Keratinocyte (primary cell): ENCODE measurements around the gene ZBTB20. TPM values are rescaled to one million over a fixed set of nuclear protein-coding genes. Genes with fewer than 3 reads are reported as not detected.

ENCODE experiments used
- DNase-seq: peaks from one replicate; pipeline ENCODE4 v3.0.0-alpha.2; 2011; ENCODE audit warnings: low read depth, missing footprints, low spot score
- FAIRE-seq: peaks from 2 replicates; lab custom pipeline; 2011; peaks lifted over from hg19 to GRCh38; lab: Jason Lieb, UNC
- H2AFZ ChIP-seq: 2 replicates; pipeline ENCODE4 v1.6.0; 2012; ENCODE audit warnings: low read length, control low read depth, inconsistent platforms; ENCODE audit not compliant: control insufficient read depth
- H3K27ac ChIP-seq: 2 replicates; pipeline ENCODE4 v1.5.1; 2011; ENCODE audit warnings: low read length; ENCODE audit not compliant: control insufficient read depth, insufficient read depth
- H3K27me3 ChIP-seq: 3 replicates; pipeline ENCODE4 v1.6.0; 2011; ENCODE audit warnings: low read length; ENCODE audit not compliant: control insufficient read depth, insufficient read depth; ENCODE audit errors: extremely low read depth
- H3K36me3 ChIP-seq, 2 experiments: 2 replicates in 1 of 2; 3 replicates in 1 of 2; pipeline ENCODE4 v1.5.1; 2011; ENCODE audit warnings: low read length in 2 of 2, mild to moderate bottlenecking in 1 of 2; ENCODE audit not compliant: control insufficient read depth in 2 of 2, insufficient read depth in 2 of 2; ENCODE audit errors: extremely low read depth in 1 of 2
- H3K4me1 ChIP-seq: 3 replicates; pipeline ENCODE4 v1.5.1; 2011; ENCODE audit warnings: low read length; ENCODE audit not compliant: control insufficient read depth, insufficient read depth; ENCODE audit errors: extremely low read depth
- H3K4me2 ChIP-seq: 3 replicates; pipeline ENCODE4 v1.6.0; 2011; ENCODE audit warnings: low read depth, low read length; ENCODE audit not compliant: control insufficient read depth, insufficient read depth; ENCODE audit errors: extremely low read depth
- H3K4me3 ChIP-seq, 3 experiments: fragments of 200-600 bp in 1 of 3; sonication (generic) in 1 of 3; 2 replicates in 2 of 3; 3 replicates in 1 of 3; pipeline ENCODE4 v1.5.1; 2011 to 2016; ENCODE audit warnings: low read length in 3 of 3, mild to moderate bottlenecking in 3 of 3, control low read depth in 2 of 3, inconsistent platforms in 1 of 3, low read depth in 1 of 3, mixed read lengths in 1 of 3, mixed run types in 1 of 3, moderate library complexity in 1 of 3; ENCODE audit not compliant: control insufficient read depth in 2 of 3, insufficient read depth in 2 of 3; ENCODE audit errors: extremely low read depth in 1 of 3
- H3K79me2 ChIP-seq: 2 replicates; pipeline ENCODE4 v1.6.0; 2012; ENCODE audit warnings: low read length; ENCODE audit not compliant: control insufficient read depth, insufficient read depth
- H3K9ac ChIP-seq: 3 replicates; pipeline ENCODE4 v1.6.0; 2011; ENCODE audit warnings: low read length; ENCODE audit not compliant: control insufficient read depth, insufficient read depth; ENCODE audit errors: extremely low read depth
- H3K9me1 ChIP-seq: 3 replicates; pipeline ENCODE4 v1.6.0; 2011; ENCODE audit warnings: low read length; ENCODE audit not compliant: control insufficient read depth, insufficient read depth; ENCODE audit errors: extremely low read depth
- H3K9me3 ChIP-seq: 2 replicates; pipeline ENCODE4 v1.5.1; 2012; ENCODE audit warnings: low read depth, low read length; ENCODE audit not compliant: control insufficient read depth
- H4K20me1 ChIP-seq: 3 replicates; pipeline ENCODE4 v1.6.0; 2011; ENCODE audit warnings: low read length; ENCODE audit not compliant: control insufficient read depth, insufficient read depth; ENCODE audit errors: extremely low read depth
- CTCF ChIP-seq, 3 experiments: IDR thresholded peaks in 1 of 3; conservative IDR thresholded peaks in 1 of 3; optimal IDR thresholded peaks in 1 of 3; 2 replicates in 2 of 3; 3 replicates in 1 of 3; pipeline versions ENCODE3 to v1.5.1; 2011; ENCODE audit warnings: low read length in 3 of 3, mild to moderate bottlenecking in 3 of 3, moderate library complexity in 2 of 3, control low read depth in 1 of 3, inconsistent platforms in 1 of 3; ENCODE audit not compliant: insufficient read depth in 2 of 3; ENCODE audit errors: extremely low read depth in 1 of 3
- EZH2 ChIP-seq: IDR thresholded peaks from one replicate; pipeline ENCODE4 v1.6.1; 2012; ENCODE audit warnings: inconsistent platforms, mild to moderate bottlenecking, low read length, moderate library complexity
- dilution Hi-C: fragments of 300-500 bp; cut with MboI; formaldehyde crosslinking; loops from one replicate; pipeline ENCODE4 v1.7.0; 2020; ENCODE audit warnings: low sequenced_read_pairs; ENCODE audit not compliant: extremely low pct_ligation_motif_present
- polyA plus RNA-seq, 5 experiments: library from polyadenylated mRNA; depleted of rRNA in 3 of 5; stranded (reverse) in 3 of 5; stranded (forward) in 1 of 5; unstranded in 1 of 5; fragments of >200 nt; gene quantifications; 1 replicate in 1 of 5; 2 replicates in 3 of 5; 3 replicates in 1 of 5; pipeline versions ENCODE4 v1.2.1 to v1.2.3, GENCODE V29; 2011 to 2012; ENCODE audit warnings: missing spikeins in 2 of 5, low read depth in 1 of 5, low replicate concordance in 1 of 5

The ZBTB20 gene
- polyA plus RNA-seq, 1 donor (not counting 4 experiments of a cell fraction or from before 2014, with no cell fraction given), result 0.52 TPM

- H3K4me1 ChIP-seq, result no peaks in the 10 kb centered on the region
Measured at GRCh38 chr3:114528517-114528916, 618.6 kb downstream of the ZBTB20 start.

GRCh38 chr3:114527036-114527644 lies 619.9 kb downstream of the ZBTB20 start:
- TF ChIP-seq CTCF (optimal IDR thresholded peaks at IDR 0.05 in 1 of 3, IDR thresholded peaks at IDR 0.05 in 1 of 3, conservative IDR thresholded peaks at IDR 0.05 in 1 of 3; ENCODE audit: extremely low read depth in 1 of 3, insufficient read depth in 2 of 3, low read length in 3 of 3) (peak; percentile 34 to 66 (median 50)), EZH2 (no peak)
- Histone ChIP-seq H3K4me3 (no peak overlapping the region), H3K79me2 (no peaks in the 10 kb centered on the region), H3K9ac (no peak overlapping the region), H2AFZ (no peak overlapping the region), H4K20me1 (no peaks in the 10 kb centered on the region), H3K4me1 (no peaks in the 10 kb centered on the region), H3K27me3 (no peaks in the 10 kb centered on the region), H3K4me2 (no peak overlapping the region), H3K9me1 (no peaks in the 10 kb centered on the region), H3K9me3 (no peaks in the 10 kb centered on the region), H3K36me3 (no peaks in the 10 kb centered on the region), H3K27ac (no peak overlapping the region)
- DNase-seq, result no peak
- FAIRE-seq, result no peak
- dilution Hi-C loops, result no loop called here

More at GRCh38 chr3:114528517-114528916, 618.6 kb downstream of the ZBTB20 start:
- H3K9ac ChIP-seq, result no peak overlapping the region
- dilution Hi-C loops, result no loop called here
- H4K20me1 ChIP-seq, result no peaks in the 10 kb centered on the region
- no peak for TF ChIP-seq CTCF (optimal IDR thresholded peaks at IDR 0.05 in 1 of 3, IDR thresholded peaks at IDR 0.05 in 1 of 3, conservative IDR thresholded peaks at IDR 0.05 in 1 of 3; ENCODE audit: extremely low read depth in 1 of 3, insufficient read depth in 2 of 3, low read length in 3 of 3)
- no peak for TF ChIP-seq EZH2
- H3K9me3 ChIP-seq, result no peaks in the 10 kb centered on the region
- H3K27ac ChIP-seq, result no peak overlapping the region
- H2AFZ ChIP-seq, result no peak overlapping the region
- no peaks in the 10 kb centered on the region for H3K9me1 ChIP-seq
- H3K36me3 ChIP-seq, result no peaks in the 10 kb centered on the region
- DNase-seq, result no peak
- H3K4me2 ChIP-seq, result no peak overlapping the region
- H3K27me3 ChIP-seq, result no peaks in the 10 kb centered on the region
- no peaks in the 10 kb centered on the region for H3K79me2 ChIP-seq
- FAIRE-seq, result no peak
- H3K4me3 ChIP-seq, result no peak overlapping the region
